Neuronal stem cell (in vitro differentiated cells): ENCODE measurements around the gene PRKD1.
"Not testable (repeated sequence)": the region's sequence is repeated elsewhere in the genome, so short reads cannot be mapped to it uniquely, and the experiment has no call there.

ENCODE experiments used
- DNase-seq: peaks from one replicate; pipeline ENCODE4 v3.0.0-alpha.2; 2013; ENCODE audit warnings: low spot score
- H2AFZ ChIP-seq: one replicate; pipeline ENCODE4 v1.6.1; 2013; ENCODE audit warnings: mild to moderate bottlenecking, low read length, inconsistent platforms
- H2AK5ac ChIP-seq: 2 replicates; pipeline ENCODE4 v1.6.1; 2013; ENCODE audit warnings: low read depth, mild to moderate bottlenecking, inconsistent platforms, low read length, moderate library complexity, mixed read lengths
- H2BK120ac ChIP-seq: 2 replicates; pipeline ENCODE4 v1.6.1; 2013; ENCODE audit warnings: low read depth, mild to moderate bottlenecking, inconsistent platforms, low read length, moderate library complexity, mixed read lengths
- H2BK12ac ChIP-seq: one replicate; pipeline ENCODE4 v1.6.1; 2013; ENCODE audit warnings: low read length, inconsistent platforms
- H2BK15ac ChIP-seq: 2 replicates; pipeline ENCODE4 v1.6.1; 2013; ENCODE audit warnings: mild to moderate bottlenecking, low read length, inconsistent platforms, mixed read lengths
- H2BK5ac ChIP-seq: one replicate; pipeline ENCODE4 v1.6.1; 2013; ENCODE audit warnings: inconsistent platforms, mild to moderate bottlenecking, low read length, moderate library complexity
- H3K14ac ChIP-seq: one replicate; pipeline ENCODE4 v1.6.1; 2013; ENCODE audit warnings: low read length, inconsistent platforms
- H3K18ac ChIP-seq: 2 replicates; pipeline ENCODE4 v1.6.1; 2013; ENCODE audit warnings: low read length, inconsistent platforms
- H3K23ac ChIP-seq: 2 replicates; pipeline ENCODE4 v1.6.1; 2013; ENCODE audit warnings: low read depth, mild to moderate bottlenecking, mixed read lengths, low read length, inconsistent platforms; ENCODE audit not compliant: poor library complexity
- H3K27ac ChIP-seq: replicated peaks from 3 replicates; pipeline ENCODE4 v1.5.1; 2013; ENCODE audit warnings: low read length, inconsistent platforms
- H3K27me3 ChIP-seq, 3 experiments: 2 replicates each; pipeline ENCODE4 v1.6.1; 2013; ENCODE audit warnings: low read length in 3 of 3, mild to moderate bottlenecking in 2 of 3, inconsistent platforms in 1 of 3, low read depth in 1 of 3, mixed read lengths in 1 of 3, moderate library complexity in 1 of 3; ENCODE audit not compliant: control insufficient read depth in 3 of 3, insufficient read depth in 3 of 3
- H3K36me3 ChIP-seq, 2 donors: replicated peaks in 1 of 2; 2 replicates each; pipeline ENCODE4 v1.6.1; 2013; ENCODE audit warnings: low read length in 2 of 2; ENCODE audit not compliant: control insufficient read depth in 2 of 2, insufficient read depth in 2 of 2
- H3K4ac ChIP-seq: 2 replicates; pipeline ENCODE4 v1.6.1; 2013; ENCODE audit warnings: inconsistent platforms, mild to moderate bottlenecking, low read length, moderate library complexity
- H3K4me1 ChIP-seq, 2 donors: 1 replicate in 1 of 2; 2 replicates in 1 of 2; pipeline ENCODE4 v1.6.1; 2013; ENCODE audit warnings: low read length in 2 of 2, low read depth in 1 of 2; ENCODE audit not compliant: control insufficient read depth in 2 of 2, insufficient read depth in 1 of 2
- H3K4me2 ChIP-seq: one replicate; pipeline ENCODE4 v1.6.1; 2013; ENCODE audit warnings: mild to moderate bottlenecking, low read length, inconsistent platforms; ENCODE audit not compliant: insufficient read depth, poor library complexity, severe bottlenecking
- H3K4me3 ChIP-seq, 2 donors: 2 replicates each; pipeline ENCODE4 v1.5.1; 2013; ENCODE audit warnings: low read length in 2 of 2, mild to moderate bottlenecking in 2 of 2, inconsistent platforms in 1 of 2, moderate library complexity in 1 of 2
- H3K79me1 ChIP-seq: one replicate; pipeline ENCODE4 v1.6.1; 2013; ENCODE audit warnings: low read depth, mild to moderate bottlenecking, inconsistent platforms, low read length, moderate library complexity
- H3K9ac ChIP-seq: one replicate; pipeline ENCODE4 v1.6.1; 2013; ENCODE audit warnings: mild to moderate bottlenecking, low read depth, low read length, inconsistent platforms; ENCODE audit not compliant: poor library complexity
- H3K9me3 ChIP-seq, 2 donors: replicated peaks in 1 of 2; 2 replicates each; pipeline versions ENCODE3 to v1.6.1; 2013; ENCODE audit warnings: low read length in 2 of 2, mild to moderate bottlenecking in 2 of 2, inconsistent platforms in 1 of 2, low read depth in 1 of 2, mixed read lengths in 1 of 2, moderate library complexity in 1 of 2; ENCODE audit not compliant: control insufficient read depth in 2 of 2, insufficient read depth in 1 of 2
- H4K8ac ChIP-seq: one replicate; pipeline ENCODE4 v1.6.1; 2013; ENCODE audit warnings: low read depth, mild to moderate bottlenecking, inconsistent platforms, low read length, moderate library complexity
- H4K91ac ChIP-seq: one replicate; pipeline ENCODE4 v1.6.1; 2013; ENCODE audit warnings: low read length, low read depth, mild to moderate bottlenecking, inconsistent platforms; ENCODE audit not compliant: poor library complexity
- WGBS, 2 donors: extraction: QIAGEN DNeasy Blood & Tissue Kit; methylation state at CpG; one replicate each; pipeline ENCODE4 v1.1.7; 2013; ENCODE audit warnings: missing lambda C conversion rate in 2 of 2, mixed read lengths in 1 of 2; ENCODE audit not compliant: insufficient read length in 2 of 2, insufficient replicate concordance in 1 of 2; ENCODE audit errors: extremely low coverage in 2 of 2; 5-methylcytosine and 5-hydroxymethylcytosine counted together

Gene PRKD1

GRCh38 chr14:29843981-29844380 lies 83.7 kb downstream of the PRKD1 start:
- no peak overlapping the region for H3K14ac ChIP-seq

GRCh38 chr14:29842228-29842627 lies 85.4 kb downstream of the PRKD1 start:
- H3K14ac ChIP-seq, result no peak overlapping the region
- no peaks in the 10 kb centered on the region for H3K36me3 ChIP-seq
- H3K27ac ChIP-seq, result no peak overlapping the region
- DNase-seq, result no peak
- H2BK120ac ChIP-seq, result no peak overlapping the region
- no peak overlapping the region for H2BK15ac ChIP-seq
- no peak overlapping the region for H3K18ac ChIP-seq
- peaks cover 0 to 4% of the 10 kb centered on the region in 2 donors for H3K4me1 ChIP-seq
- H3K4ac ChIP-seq, result no peak overlapping the region
- no peak overlapping the region for H3K4me2 ChIP-seq
- H4K8ac ChIP-seq, result no peak overlapping the region
- no peak overlapping the region for H2BK5ac ChIP-seq
- no peak overlapping the region for H2AFZ ChIP-seq
- no peak overlapping the region for H3K4me3 ChIP-seq
- WGBS, 2 donors, result no CpG with 5 or more reads among the region's 1 CpG
- H2AK5ac ChIP-seq, result no peak overlapping the region
- no peak overlapping the region for H3K9ac ChIP-seq
- H4K91ac ChIP-seq, result no peak overlapping the region
- H3K79me1 ChIP-seq, result no peaks in the 10 kb centered on the region
- H3K23ac ChIP-seq, result no peak overlapping the region
- no peaks in the 10 kb centered on the region for H3K27me3 ChIP-seq
- H2BK12ac ChIP-seq, result no peak overlapping the region
- peaks cover 5 to 9% of the 10 kb centered on the region in 2 donors for H3K9me3 ChIP-seq

More at GRCh38 chr14:29843981-29844380, 83.7 kb downstream of the PRKD1 start:
- H3K4me2 ChIP-seq, result no peak overlapping the region
- no peak overlapping the region for H2AFZ ChIP-seq
- H2BK15ac ChIP-seq, result no peak overlapping the region
- H3K9ac ChIP-seq, result no peak overlapping the region
- H2BK120ac ChIP-seq, result no peak overlapping the region
- DNase-seq, result no peak
- no peaks in the 10 kb centered on the region for H3K79me1 ChIP-seq
- H3K4me1 ChIP-seq, result peaks cover 0 to 9% of the 10 kb centered on the region in 2 donors
- peaks cover 5 to 9% of the 10 kb centered on the region in 2 donors for H3K9me3 ChIP-seq
- H3K36me3 ChIP-seq, result no peaks in the 10 kb centered on the region
- H3K4ac ChIP-seq, result no peak overlapping the region
- no peak overlapping the region for H4K8ac ChIP-seq
- no peak overlapping the region for H2BK12ac ChIP-seq
- no peak overlapping the region for H3K18ac ChIP-seq
- H3K27ac ChIP-seq, result no peak overlapping the region
- H4K91ac ChIP-seq, result no peak overlapping the region
- H3K4me3 ChIP-seq, result no peak overlapping the region
- H3K27me3 ChIP-seq, result no peaks in the 10 kb centered on the region
- no peak overlapping the region for H3K23ac ChIP-seq
- no peak overlapping the region for H2AK5ac ChIP-seq
- WGBS, 2 donors, result no CpG with 5 or more reads among the region's 1 CpG
- no peak overlapping the region for H2BK5ac ChIP-seq

GRCh38 chr14:29840369-29840892 lies 87.2 kb downstream of the PRKD1 start:
- H2AK5ac ChIP-seq, H3K4me3 ChIP-seq, H3K18ac ChIP-seq, H3K9ac ChIP-seq, H3K27me3 ChIP-seq, H3K4me2 ChIP-seq, H4K91ac ChIP-seq, H3K9me3 ChIP-seq, H2AFZ ChIP-seq, H3K4me1 ChIP-seq, H2BK5ac ChIP-seq, H3K23ac ChIP-seq, H3K4ac ChIP-seq, H3K27ac ChIP-seq, H3K79me1 ChIP-seq, H3K14ac ChIP-seq, H4K8ac ChIP-seq, DNase-seq, H2BK15ac ChIP-seq, H3K36me3 ChIP-seq, H2BK12ac ChIP-seq, H2BK120ac ChIP-seq: not testable (repeated sequence)
- WGBS, 2 donors, result no CpG with 5 or more reads among the region's 6 CpGs

GRCh38 chr14:29839691-29840090 lies 88.0 kb downstream of the PRKD1 start:
- H2BK12ac ChIP-seq, H3K23ac ChIP-seq, H3K27ac ChIP-seq, H3K9me3 ChIP-seq, H3K4me1 ChIP-seq, H4K91ac ChIP-seq, H3K4me3 ChIP-seq, H3K4ac ChIP-seq, H2AFZ ChIP-seq, H2BK120ac ChIP-seq, H4K8ac ChIP-seq, H3K36me3 ChIP-seq, H2BK15ac ChIP-seq, H2AK5ac ChIP-seq, DNase-seq, H2BK5ac ChIP-seq, H3K14ac ChIP-seq, H3K18ac ChIP-seq, H3K79me1 ChIP-seq, H3K9ac ChIP-seq, H3K4me2 ChIP-seq, H3K27me3 ChIP-seq: not testable (repeated sequence)
- WGBS, 2 donors, result no CpG with 5 or more reads among the region's 1 CpG
